Measurements from ENCODE around the gene CALN1. TPM values are rescaled to one million over a fixed set of nuclear protein-coding genes. Genes with fewer than 3 reads are reported as not detected.
A peak's percentile ranks its signal among the peaks of the same experiment; 100 is the strongest.

Gene CALN1
- total RNA-seq, 5 donors from 2014 or later (not counting 1 experiment from before 2014, with no cell fraction given): 0.03 to 0.26 (median 0.05) TPM

- Mint-ChIP-seq H3K4me3 (peak overlapping the region in 1 of 3 donors; percentile 4), H3K4me1 (peaks cover 0 to 6% (median 0%) of the 10 kb centered on the region in 3 donors)
These were observed 678.8 kb downstream of the CALN1 start for GRCh38 chr7:71733107-71733870.

GRCh38 chr7:71731740-71732139 lies 680.4 kb downstream of the CALN1 start:
- H3K9me3 ChIP-seq: no peaks in the 10 kb centered on the region
- H3K36me3 ChIP-seq (ENCODE audit: control insufficient read depth in 2 of 2, extremely low read depth in 1 of 2, insufficient read depth in 1 of 2, low read length in 1 of 2): no peaks in the 10 kb centered on the region
- Mint-ChIP-seq H3K36me3 (no peaks in the 10 kb centered on the region), H3K4me3 (no peak overlapping the region), H3K27ac (no peak overlapping the region), H3K4me1 (peaks cover 0 to 6% (median 0%) of the 10 kb centered on the region in 3 donors), H3K9me3 (peaks cover 0 to 3% (median 0%) of the 10 kb centered on the region in 3 donors), H3K27me3 (peaks cover 7% of the 10 kb centered on the region in 2 donors)
- DNase-seq (no peak), ATAC-seq (replicated peaks in 1 of 4) (no peak)
- 93% methylated on average over 6 of the region's 9 CpGs for WGBS (ENCODE audit: insufficient coverage)
- H3K4me1 ChIP-seq (ENCODE audit: control insufficient read depth in 1 of 2, extremely low read depth in 1 of 2, insufficient read depth in 2 of 2, low read length in 2 of 2): peaks cover 0 to 4% of the 10 kb centered on the region in 2 experiments
- H3K27me3 ChIP-seq (replicated peaks in 1 of 2; ENCODE audit: control insufficient read depth in 2 of 2, extremely low read depth in 1 of 2, insufficient read depth in 2 of 2, low read length in 1 of 2): peaks cover 0 to 21% of the 10 kb centered on the region in 2 experiments
- CTCF ChIA-PET: no interaction called here
- no peak overlapping the region for H3K27ac ChIP-seq (ENCODE audit: low read length)
- H3K4me3 ChIP-seq (ENCODE audit: control insufficient read depth in 1 of 2, extremely low read depth in 1 of 2, low read length in 1 of 2): no peak overlapping the region
- POLR2A ChIA-PET: no interaction called here

More at GRCh38 chr7:71733107-71733870, 678.8 kb downstream of the CALN1 start:
- H3K9me3 Mint-ChIP-seq: peaks cover 0 to 3% (median 0%) of the 10 kb centered on the region in 3 donors
- WGBS (ENCODE audit: insufficient coverage): 5% methylated on average over 23 of the region's 29 CpGs
- ATAC-seq (replicated peaks in 1 of 4) (no peak), DNase-seq (peak in 32 of 35 experiments; percentile 6 to 70 (median 28))
- POLR2A ChIA-PET: no interaction called here
- Histone ChIP-seq H3K36me3 (ENCODE audit: control insufficient read depth in 2 of 2, extremely low read depth in 1 of 2, insufficient read depth in 1 of 2, low read length in 1 of 2) (no peaks in the 10 kb centered on the region), H3K27me3 (replicated peaks in 1 of 2; ENCODE audit: control insufficient read depth in 2 of 2, extremely low read depth in 1 of 2, insufficient read depth in 2 of 2, low read length in 1 of 2) (peaks cover 0 to 21% of the 10 kb centered on the region in 2 experiments), H3K4me1 (ENCODE audit: control insufficient read depth in 1 of 2, extremely low read depth in 1 of 2, insufficient read depth in 2 of 2, low read length in 2 of 2) (peaks cover 0 to 4% of the 10 kb centered on the region in 2 experiments), H3K4me3 (ENCODE audit: control insufficient read depth in 1 of 2, extremely low read depth in 1 of 2, low read length in 1 of 2) (no peak overlapping the region), H3K27ac (ENCODE audit: low read length) (no peak overlapping the region), H3K9me3 (no peaks in the 10 kb centered on the region)
- H3K27me3 Mint-ChIP-seq: peaks cover 7% of the 10 kb centered on the region in 2 donors
- no peaks in the 10 kb centered on the region for H3K36me3 Mint-ChIP-seq
- CTCF ChIA-PET: interaction anchor here (0.5 to 2.5 kb wide), 4 partner anchors 157 to 908 kb away, joined by 3 to 8 read pairs (median 4); no protein-coding TSS in a partner anchor
- H3K27ac Mint-ChIP-seq: no peak overlapping the region
